GDM1 (cell line): Measurements from ENCODE around the gene CGB8.
"Not testable (repeated sequence)": the region's sequence is repeated elsewhere in the genome, so short reads cannot be mapped to it uniquely, and the experiment has no call there.

Source experiments
- DNase-seq: peaks from one replicate; lab custom pipeline; 2025; lab: John Stamatoyannopoulos, UW

Gene CGB8

DNA sequence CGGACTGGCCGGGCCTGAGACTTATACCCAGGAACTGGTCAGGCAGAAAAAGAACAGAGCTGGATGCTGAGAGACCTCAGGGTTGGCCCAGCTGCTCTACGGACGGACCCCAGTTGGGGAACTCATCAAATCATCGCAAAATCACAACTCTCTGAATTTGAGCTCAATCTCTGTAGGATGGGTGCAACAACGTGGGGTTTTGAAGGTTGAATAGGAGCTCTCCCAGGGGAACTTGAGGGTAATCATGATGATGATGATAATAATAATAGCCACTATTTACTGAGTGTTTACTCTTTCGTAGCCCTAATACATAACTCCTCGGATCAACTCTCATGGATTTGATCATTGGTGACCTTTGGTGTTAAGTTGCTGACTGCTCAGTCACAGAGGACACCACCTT, 18.6 kb downstream of the CGB8 start:
- not testable (repeated sequence) for DNase-seq

DNA sequence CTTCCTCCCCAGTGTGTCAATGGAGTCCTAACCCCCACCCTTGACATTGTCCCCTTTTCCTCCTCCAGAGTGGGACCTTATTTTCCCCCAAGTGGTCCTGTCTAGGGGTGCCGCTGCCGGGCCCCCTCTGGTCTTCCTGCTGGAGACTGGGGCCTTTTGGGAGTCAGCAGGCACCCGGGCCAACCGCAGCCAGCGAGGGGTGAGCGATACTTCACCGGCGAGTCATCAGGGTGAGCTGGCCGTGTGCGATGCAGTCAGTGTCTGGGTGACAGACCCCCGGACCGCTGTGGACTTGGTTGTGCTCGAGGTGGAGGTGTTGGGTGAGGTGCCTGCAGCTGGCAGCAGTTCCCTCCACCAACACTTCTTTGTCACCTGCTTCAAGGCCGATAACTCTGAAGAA, 19.2 kb downstream of the CGB8 start:
- not testable (repeated sequence) for DNase-seq

DNA sequence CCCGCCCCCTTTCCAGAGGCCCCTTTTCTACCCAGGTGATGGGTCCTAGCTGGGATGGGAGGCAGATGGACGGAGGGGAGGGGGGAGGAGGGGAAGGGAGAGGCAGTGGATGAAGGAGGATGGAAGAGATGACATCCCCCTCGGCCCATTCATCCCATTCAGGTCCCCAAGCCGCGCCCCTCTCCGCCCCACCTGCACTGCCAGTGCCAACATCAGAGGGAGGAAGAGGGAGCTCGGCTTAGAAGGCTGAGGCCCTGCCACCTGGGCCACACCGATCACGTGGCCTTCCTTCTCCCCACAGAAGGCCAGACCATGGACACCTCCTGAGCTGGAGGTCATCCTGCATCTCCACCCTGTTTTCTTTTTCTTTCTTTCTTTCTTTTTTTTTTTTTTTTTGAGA, 20.2 kb downstream of the CGB8 start:
- DNase-seq: not testable (repeated sequence)

DNA sequence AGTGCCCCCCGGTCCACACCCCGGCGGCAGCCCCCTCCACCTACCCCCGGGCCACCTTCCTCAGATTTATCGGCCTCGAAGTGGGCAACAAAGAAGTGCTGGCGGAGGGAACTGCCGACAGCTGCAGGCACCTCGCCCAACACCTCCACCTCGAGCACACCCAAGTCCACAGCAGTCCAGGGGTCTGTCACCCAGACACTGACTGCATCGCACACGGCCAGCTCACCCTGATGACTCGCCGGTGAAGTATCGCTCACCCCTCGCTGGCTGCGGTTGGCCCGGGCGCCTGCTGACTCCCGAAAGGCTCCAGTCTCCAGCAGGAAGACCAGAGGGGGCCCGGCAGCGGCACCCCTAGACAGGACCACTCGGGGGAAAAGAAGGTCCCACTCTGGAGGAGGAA, 23.3 kb downstream of the CGB8 start:
- DNase-seq: not testable (repeated sequence)

DNA sequence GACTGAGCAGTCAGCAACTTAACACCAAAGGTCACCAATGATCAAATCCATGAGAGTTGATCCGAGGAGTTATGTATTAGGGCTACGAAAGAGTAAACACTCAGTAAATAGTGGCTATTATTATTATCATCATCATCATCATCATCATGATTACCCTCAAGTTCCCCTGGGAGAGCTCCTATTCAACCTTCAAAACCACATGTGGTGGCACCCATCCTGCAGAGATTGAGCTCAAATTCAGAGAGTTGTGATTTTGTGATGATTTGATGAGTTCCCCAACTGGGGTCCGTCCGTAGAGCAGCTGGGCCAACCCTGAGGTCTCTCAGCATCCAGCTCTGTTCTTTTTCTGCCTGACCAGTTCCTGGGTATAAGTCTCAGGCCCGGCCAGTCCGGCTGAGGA, 23.8 kb downstream of the CGB8 start:
- DNase-seq: not testable (repeated sequence)

DNA sequence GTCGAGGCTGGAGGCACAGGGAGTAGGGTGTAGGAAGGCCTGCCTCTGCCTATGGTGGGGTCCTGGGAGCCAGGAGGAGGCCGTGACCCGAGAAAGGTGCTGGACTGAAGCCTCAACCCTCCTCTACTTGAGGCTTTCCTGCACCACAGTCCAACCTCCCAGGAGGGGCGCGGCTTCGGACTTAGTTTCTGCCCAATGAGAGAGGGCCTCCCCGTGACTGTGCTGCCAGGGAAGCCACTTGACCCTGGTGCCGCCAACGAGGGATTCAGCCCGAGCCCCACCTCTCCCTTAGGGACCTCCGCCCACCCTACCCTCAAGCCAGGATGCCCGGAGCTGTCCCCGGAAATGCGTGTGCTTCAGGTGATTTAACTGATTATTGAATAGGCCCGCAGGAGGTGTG, 24.7 kb downstream of the CGB8 start, which contains the start of gene CGB3:
TSS of gene CGB3 (minus strand) at position 101 of the 400 bp plus-strand sequence. CDS start 362 bp downstream, outside the sequence.
- DNase-seq: not testable (repeated sequence)

DNA sequence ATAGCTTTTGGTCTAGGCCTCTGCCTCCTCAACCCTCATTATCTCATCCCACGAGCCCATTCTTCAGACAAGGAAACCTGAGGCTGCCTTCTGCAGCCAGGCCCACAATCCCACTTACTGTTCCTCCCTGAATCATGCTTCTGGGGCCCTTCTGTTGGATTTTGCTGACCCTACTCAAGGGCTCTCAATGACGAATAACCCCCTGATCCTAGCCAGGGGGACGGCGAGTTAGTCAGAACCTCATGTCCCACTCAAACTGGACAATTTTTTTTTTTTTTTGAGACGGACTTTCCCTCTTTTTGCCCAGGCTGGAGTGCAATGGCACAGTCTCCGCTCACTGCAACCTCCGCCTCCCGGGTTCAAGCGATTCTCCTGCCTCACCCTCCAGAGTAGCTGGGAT, 26.8 kb downstream of the CGB8 start:
- no peak for DNase-seq

DNA sequence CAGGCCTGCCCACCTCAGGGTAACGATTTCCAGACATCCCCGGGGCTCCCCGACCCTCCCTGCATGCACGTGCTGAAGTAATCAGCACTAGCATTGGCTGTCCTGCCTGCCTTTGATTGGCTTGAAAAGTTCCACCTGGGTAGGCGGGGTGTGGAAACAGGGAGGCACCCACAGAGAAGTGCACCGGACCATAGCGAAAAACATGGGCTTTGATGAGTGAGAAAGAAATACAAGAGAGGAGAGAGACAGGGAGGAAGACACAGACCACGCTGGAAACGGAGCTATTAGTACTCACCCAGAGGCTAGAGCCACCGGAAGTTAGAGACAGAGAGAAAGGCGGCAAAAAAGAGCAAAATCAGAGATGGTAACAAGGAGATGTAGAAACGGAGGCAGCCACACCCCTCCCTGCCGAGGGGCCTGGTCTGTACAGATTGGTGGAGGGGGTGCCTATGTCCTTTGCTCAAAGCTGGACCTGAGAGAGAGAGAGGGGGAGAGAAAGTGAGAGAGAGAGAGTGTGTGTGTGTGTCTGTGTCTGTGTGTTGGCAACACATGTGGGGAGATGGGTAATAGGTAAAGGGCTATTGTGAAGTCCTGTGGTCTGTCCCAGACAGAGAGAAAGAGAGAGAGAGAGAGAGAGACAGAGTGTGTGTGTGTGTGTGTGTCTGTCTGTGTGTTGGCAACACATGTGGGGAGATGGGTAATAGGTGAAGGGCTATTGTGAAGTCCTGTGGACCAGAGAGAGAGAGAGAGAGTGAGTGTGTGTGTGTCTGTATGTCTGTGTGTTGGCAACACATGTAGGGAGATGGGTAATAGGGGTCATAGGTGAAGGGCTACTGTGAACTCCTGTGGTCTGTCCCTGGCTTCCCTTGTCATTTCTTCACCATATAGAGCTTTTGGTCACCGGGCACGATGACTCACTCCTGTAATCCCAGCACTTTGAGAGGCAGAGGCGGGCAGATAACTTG, 27.7 kb downstream of the CGB8 start:
- no peak for DNase-seq

DNA sequence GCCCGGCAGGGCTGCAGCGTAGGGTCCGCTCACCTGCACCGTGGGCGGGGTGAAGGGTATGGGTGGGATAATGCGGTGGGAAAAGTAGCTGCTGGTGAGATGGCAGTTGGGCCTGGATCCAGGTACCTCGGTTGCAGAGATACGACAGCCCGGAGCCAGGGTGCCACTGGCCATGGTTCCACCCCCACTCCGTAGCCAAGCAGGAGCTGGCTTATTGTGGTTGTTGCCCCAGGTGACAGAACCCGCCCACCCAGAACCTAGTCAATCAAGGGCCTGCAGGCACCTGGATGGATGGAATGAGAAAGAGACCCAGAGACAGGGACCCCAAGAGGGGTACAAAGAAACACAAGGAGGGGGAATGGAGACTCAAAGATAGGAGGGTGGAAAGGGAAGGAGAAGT, 28.6 kb downstream of the CGB8 start:
- DNase-seq: no peak

DNA sequence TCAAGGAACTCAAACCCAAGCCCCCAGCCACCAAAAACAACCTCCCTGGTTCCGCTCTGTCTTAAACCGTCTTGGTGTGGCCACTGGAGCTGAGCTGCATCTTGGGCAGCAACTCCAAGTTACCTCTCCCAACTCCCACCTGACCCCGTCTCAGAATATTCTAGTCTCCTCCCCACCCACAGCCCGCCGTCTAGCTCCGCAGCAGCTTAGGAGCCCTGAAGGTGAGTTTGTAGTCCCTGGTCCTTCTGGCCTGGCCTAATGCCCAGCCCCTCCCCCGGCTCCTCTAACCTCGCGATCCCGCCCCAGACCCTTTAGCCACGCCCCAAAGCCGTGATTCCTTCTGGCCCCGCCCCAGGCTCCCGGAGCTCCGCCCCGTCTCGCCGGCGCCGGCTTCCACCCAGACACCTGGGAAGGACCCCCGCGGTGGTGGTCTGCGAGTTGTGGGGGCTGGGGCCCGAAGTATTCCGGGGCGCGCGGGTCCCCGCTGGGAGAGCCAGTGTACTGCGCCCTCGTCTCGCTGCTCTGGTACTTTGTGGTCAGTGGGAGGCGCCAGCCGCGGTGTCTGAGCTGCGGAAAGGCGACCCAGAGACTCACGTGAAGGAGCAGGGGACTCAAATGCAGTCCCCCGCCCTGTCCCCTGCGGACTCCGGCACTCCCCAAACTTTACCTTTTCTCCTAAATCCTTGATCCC, 29.5 kb downstream of the CGB8 start:
- no peak for DNase-seq

DNA sequence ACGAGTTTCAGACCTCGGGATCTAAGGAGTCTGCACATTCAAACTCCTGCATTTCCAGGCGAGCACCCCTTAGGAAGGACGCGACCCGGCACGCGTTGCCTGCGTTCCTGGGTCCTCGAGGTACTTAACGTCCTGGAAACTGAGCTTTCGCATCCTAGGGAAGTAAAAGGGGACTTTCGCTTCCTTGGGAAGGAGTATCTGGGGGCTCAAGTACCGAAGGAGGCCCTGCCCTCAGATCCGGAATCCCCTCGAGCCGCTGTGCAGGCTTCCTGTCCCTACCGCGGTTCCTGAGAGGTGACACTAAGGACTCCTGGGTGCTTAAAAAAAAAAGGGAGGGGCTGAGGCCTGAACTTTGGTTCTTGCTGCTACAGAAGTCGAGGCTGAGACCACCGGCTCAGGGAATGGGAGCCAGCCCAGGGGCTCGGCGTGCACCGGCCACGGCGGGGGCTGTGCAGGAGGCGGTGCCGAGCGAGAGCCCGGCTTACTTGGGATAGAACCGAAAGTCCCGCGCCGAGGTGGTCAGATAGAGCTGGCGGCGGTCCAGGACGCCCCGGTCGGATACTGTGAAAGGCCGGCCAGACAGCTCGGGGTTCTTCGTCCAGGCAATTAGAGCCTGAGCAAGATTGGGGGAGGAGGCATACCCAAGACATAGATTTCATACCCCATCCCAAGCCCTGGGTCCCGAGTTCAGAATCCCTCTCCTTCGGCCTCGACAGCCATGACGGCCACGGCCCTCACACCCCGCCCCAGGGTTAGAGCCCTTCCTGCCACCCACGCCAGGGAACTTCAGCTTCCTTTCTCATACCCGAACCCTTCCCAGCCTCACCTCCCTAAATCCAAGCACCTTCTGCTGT, 30.3 kb downstream of the CGB8 start:
- DNase-seq: not testable (repeated sequence)

DNA sequence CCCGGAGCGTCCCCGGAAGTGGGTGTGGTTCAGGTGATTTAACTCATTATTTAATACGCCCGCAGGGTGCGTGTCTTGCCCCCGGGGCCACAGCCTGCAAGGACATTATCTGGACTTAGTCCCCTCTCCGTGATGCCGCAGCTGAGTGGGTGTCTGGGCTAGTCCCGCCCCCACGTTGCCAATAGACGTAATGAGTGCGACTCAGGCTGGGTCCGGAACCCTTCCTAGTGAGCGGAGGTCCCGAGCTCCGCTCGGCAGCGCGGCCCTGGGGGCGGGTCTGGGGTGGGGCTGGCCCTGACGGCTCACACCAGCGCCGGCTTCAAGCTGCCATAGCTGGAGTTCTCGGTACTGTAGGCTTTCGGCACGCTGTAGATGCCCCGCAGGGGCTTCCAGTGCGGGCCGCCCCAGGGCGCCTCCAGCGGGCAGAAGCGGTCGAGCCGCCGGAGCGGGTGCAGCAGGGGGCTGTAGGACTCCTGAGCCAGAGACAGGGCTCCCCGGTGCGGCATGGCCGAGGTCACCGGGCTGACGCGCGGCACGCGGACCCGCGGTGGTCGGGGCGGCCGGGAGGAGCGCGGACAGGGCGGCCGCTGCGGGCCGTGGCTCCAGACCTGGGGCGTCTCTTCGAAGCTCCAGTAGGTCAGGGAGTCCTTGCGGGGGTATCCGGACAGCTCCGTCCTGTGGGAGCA, 31.1 kb downstream of the CGB8 start:
- no peak for DNase-seq

DNA sequence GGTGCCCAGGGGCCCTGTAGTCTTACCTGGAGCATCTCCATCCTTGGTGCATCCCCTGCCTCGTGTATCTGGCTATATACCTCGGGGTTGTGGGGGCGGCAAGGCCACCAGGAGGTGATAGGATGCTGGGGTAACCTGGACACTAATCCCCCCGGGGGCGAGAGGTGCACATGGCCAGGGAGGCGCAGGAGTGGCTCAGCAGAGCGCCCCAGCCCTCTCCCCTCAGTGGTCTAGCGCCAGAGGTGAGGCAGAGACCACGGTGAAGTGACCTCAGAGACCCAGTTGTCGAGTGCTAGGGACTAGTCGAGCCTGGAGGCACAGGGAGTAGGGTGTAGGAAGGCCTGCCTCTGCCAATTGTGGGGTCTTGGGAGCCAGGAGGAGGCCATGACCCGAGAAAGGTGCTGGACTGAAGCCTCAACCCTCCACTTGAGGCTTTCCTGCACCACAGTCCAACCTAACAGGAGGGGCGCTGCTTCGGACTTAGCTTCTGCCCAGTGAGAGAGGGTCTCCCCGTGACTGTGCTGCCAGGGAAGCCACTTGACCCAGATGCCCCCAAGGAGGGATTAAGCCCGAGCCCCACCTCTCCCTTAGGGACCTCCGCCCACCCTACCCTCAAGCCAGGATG, 31.8 kb downstream of the CGB8 start, which contains the start of gene LHB:
TSS of gene LHB (minus strand) at position 51 of the 625 bp plus-strand sequence. CDS start at position 41, 10 bp downstream.
- DNase-seq: no peak

DNA sequence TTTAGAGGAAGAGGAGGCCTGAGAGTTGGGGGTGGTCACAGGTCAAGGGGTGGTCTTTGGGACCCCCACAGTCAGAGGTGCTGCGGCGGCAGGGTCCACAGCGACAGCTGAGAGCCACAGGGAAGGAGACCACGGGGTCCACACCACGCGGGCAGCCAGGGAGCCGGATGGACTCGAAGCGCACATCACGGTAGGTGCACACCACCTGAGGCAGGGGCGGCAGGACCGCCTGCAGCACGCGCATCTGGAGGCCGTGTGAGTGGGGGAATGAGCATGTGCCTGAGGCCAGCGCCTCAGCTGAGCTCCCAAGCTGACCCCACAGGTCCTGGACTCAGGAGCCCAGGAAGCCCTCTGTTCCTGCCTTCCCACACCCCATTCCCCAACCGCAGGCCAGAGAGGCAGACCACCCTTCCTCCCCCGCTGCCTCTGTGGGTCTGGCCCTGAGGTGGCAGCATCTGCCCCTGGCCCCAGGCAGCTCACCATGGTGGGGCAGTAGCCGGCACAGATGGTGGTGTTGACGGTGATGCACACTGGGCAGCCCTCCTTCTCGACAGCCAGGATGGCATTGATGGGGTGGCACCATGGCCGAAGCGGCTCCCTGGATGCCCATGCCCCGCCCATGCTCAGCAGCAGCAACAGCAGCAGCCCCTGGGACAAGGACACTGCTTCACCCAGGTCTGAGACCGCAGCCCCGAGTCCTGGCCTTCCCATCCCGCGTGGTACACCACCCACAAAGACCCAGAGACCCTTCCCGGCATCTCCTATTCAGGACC, 32.7 kb downstream of the CGB8 start:
- DNase-seq: no peak

DNA sequence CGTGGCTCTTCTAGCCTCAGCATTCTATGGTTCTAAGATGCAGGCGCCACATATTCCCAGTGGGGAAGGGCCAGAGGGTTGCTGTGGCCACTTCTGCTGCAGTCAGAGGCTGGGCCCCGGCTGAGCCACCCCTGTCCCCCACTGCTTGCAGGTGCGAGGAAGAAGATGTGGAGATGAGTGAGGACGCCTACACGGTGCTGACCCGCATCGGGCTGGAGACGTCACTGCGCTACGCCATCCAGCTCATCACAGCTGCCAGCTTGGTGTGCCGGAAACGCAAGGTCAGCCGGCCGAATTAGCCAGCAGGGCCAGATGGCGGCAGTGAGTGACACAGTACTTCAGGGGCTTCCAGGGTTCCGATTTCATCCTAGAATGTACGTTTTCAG, 34.0 kb downstream of the CGB8 start:
- DNase-seq: no peak

DNA sequence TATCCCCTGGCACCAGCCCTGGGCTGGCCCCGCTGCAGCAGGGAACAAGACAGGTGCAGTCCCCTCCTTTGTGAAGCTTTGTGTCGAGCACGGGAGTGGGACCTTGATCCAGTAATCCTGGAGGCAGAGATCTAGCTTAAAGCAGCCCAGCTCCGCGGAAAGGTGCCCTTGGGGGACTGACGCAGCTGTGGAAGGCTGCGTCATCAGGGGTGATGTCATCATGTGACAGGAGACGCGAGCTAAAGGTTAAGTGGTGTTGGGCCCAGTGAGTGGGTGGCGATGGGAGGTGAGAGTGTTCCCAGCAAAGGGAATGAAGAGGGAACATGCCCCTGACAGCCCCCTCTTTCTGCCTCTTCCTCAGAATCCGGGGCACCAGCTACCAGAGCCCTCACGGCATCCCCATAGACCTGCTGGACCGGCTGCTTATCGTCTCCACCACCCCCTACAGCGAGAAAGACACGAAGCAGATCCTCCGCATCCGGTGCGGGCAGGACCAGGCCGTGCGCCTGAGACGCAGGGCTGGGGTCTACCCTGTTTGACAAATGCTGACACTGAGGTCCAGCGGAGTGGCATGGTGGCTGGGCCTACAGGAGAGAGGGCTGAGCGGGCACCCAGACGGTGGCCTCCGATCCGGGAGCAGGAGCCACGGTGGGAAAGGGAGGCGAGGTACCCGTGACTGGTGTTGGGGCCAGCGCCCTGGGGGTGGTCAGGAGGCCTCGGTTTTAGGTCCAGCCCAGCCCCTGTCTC, 34.6 kb downstream of the CGB8 start:
- DNase-seq: no peak

DNA sequence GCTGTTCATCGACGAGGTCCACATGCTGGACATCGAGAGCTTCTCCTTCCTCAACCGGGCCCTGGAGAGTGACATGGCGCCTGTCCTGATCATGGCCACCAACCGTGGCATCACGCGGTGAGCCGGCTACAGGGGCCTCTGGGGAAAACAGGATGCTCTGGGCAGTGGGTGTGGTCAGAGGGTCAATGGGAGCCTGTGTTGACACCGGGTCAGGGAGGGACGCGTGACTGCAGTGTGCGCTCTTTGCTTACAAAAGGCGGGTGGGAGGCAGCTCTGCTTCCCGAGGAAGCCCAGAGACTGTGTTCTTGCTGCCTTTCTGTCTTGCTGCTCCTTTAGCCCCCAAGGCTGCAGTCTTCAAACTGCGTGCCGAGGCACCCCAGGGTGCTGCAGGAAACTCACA, 37.7 kb downstream of the CGB8 start:
- DNase-seq: no peak

DNA sequence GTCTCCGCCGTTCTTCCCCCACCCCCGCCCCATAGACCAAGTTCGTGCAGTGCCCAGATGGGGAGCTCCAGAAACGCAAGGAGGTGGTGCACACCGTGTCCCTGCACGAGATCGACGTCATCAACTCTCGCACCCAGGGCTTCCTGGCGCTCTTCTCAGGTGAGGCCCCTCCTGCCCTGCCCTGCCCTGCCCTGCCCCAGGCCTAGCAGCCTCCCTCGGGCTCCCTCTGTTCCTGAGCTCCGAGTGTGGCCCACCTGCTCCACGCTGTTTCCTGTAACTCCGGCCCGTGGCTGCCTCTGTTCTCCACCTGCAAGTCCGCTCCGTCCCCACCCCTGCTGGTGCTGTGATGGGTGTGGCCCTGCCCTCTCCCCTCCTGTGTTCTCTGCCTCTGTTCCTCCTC, 38.5 kb downstream of the CGB8 start:
- DNase-seq: no peak

DNA sequence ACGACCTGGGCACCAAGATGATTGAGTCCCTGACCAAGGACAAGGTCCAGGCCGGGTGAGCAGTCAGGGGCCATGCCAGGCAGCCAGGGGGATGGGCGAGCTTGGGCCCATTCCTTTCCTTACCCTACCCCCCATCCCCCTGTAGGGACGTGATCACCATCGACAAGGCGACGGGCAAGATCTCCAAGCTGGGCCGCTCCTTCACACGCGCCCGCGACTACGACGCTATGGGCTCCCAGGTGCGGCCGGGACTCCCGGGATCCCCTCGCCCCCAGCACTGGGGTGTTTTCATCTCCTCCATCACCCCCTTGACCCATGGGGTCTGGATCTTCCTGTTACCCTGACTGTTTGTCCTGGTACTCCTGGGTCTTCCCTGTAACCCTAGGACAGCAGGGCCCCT, 39.1 kb downstream of the CGB8 start:
- no peak for DNase-seq
